ENCODE results near the gene MAB21L4. TPM values are rescaled to one million over a fixed set of nuclear protein-coding genes. Genes with fewer than 3 reads are reported as not detected.

MAB21L4 gene
- total RNA-seq, 4 donors from 2014 or later = not detected

DNA sequence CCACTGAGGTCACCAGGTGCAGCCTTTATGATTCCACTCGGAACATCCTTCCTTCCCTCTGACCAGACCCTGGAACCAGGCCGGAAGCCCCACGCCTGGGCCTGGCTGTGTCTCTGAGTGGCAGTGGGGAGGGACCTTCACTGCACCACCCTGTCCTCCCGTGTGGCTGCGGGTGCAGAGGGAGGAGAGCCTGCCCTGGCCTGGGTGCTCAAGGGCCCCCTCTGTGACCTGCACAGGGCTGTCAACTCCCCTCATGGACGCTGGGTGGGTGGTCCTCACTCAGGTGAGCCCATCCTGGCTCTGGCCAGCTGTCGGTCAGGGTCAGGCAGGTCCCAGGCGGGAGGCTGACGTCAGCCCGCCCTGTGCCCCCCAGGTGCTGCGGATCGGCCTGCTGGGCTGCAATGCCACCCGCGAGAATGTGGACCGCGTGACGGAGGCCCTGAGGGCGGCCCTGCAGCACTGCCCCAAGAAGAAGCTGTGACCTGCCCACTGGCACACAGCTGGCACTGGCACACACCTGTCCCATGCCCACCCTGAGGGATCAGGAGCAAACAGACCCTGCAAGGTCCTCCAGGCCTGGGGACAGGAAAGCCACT, 17.5 kb downstream of the MAB21L4 start:
- no peaks in the 10 kb centered on the region for H3K27me3 ChIP-seq
- no peak overlapping the region for H3K4me3 ChIP-seq
- no peaks in the 10 kb centered on the region for H3K4me1 ChIP-seq
- H3K27ac ChIP-seq = no peak overlapping the region
- intact Hi-C loops (cut with DNase I; ENCODE audit: low total_unique reads) = no loop called here
- no peaks in the 10 kb centered on the region for H3K9me3 ChIP-seq
- in situ Hi-C loops (cut with MboI; ENCODE audit: low sequenced_read_pairs in 4 of 4) = no loop called here
- no peaks in the 10 kb centered on the region for H3K36me3 ChIP-seq
- ATAC-seq = no peak
- DNase-seq = peak in 1 of 2 donors; percentile 7
- TF ChIP-seq, protein P1, sequence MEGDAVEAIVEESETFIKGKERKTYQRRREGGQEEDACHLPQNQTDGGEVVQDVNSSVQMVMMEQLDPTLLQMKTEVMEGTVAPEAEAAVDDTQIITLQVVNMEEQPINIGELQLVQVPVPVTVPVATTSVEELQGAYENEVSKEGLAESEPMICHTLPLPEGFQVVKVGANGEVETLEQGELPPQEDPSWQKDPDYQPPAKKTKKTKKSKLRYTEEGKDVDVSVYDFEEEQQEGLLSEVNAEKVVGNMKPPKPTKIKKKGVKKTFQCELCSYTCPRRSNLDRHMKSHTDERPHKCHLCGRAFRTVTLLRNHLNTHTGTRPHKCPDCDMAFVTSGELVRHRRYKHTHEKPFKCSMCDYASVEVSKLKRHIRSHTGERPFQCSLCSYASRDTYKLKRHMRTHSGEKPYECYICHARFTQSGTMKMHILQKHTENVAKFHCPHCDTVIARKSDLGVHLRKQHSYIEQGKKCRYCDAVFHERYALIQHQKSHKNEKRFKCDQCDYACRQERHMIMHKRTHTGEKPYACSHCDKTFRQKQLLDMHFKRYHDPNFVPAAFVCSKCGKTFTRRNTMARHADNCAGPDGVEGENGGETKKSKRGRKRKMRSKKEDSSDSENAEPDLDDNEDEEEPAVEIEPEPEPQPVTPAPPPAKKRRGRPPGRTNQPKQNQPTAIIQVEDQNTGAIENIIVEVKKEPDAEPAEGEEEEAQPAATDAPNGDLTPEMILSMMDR (IDR thresholded peaks at IDR 0.05 in 4 of 5, conservative IDR thresholded peaks at IDR 0.05 in 1 of 5) = no peak
- TF ChIP-seq POLR2A (IDR thresholded peaks at IDR 0.05) = no peak

DNA sequence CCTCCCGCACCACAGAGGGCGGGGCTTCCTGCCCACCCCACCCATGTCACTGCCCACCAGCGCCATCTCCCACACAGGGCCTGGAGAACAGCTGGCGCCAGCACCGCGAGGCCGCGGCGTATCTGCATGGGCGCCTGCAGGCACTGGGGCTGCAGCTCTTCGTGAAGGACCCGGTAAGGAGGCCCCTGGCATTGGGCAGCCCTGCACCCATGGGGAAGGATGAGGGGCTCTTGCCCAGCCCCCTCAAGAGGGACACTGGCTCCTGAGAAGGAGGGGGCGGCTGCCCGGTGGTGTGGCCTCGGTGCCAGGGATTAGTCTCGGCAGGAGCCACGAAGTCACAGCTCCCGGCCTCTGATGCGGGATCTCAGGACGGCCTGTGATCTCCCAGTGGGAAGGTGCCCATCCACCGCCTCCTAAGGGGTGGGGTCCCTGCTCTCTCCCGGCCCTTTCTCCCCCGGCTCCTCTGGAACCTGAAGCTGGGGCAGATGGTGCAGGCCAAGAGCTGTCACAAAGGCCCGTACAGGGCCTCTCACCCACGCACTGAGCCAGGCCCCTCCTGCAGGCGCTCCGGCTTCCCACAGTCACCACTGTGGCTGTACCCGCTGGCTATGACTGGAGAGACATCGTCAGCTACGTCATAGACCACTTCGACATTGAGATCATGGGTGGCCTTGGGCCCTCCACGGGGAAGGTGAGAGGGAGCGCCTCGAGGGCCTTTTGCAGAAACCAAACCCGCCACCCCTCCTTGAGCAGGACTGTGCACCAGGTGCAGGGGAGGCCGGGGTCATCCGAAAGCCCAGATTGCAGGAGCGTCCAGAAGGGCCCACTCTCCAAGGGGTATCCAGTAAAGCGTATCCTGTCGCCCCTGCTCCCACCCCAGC, 18.3 kb downstream of the MAB21L4 start:
- intact Hi-C loops (cut with DNase I; ENCODE audit: low total_unique reads) (no loop called here), in situ Hi-C loops (cut with MboI; ENCODE audit: low sequenced_read_pairs in 4 of 4) (no loop called here)
- Histone ChIP-seq H3K36me3 (no peaks in the 10 kb centered on the region), H3K27ac (no peak overlapping the region), H3K9me3 (no peaks in the 10 kb centered on the region), H3K4me3 (no peak overlapping the region), H3K27me3 (no peaks in the 10 kb centered on the region), H3K4me1 (no peaks in the 10 kb centered on the region)
- TF ChIP-seq POLR2A (IDR thresholded peaks at IDR 0.05) = no peak
- TF ChIP-seq, protein P1 (IDR thresholded peaks at IDR 0.05 in 4 of 5, conservative IDR thresholded peaks at IDR 0.05 in 1 of 5) = no peak
- peak in 1 of 2 donors; percentile 6 for DNase-seq
- no peak for ATAC-seq

DNA sequence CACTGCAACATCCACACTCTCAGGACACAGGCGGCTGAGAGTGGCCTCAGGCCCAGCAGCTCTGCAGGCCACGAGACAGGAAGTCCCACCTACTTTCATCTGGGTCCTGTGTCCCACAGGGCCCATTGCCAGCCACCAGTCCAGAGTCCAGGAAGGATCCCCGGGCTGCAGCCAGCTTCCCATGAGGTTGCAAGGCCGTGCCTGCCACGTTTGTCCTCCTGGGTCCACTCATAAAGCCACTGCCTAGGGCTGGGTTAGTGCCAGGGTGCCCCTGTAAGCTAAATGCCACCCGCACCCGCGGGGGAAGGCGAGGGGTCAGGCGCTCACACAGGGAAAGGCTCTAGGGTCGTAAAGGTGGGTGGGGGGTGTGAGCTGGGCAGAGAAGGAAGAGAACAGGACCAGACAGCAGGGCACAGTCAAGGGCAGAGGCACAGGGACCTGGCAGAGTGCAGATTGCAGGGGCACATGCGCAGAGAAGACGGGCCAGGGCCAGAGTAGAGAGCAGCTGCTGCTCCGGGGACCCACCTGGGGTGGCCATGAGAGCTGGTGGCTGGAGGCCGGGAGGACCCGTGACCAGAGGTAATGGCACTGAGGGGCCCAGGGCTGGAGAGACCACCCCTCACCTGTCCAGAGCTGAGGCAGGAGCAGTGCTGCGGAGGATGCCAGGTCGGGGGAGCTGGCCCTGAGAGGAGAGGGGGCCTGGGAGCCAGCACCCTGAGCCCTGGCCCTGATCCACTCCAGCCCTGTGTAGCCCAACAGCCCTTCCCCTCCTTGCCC, 19.3 kb downstream of the MAB21L4 start:
- no peak for ATAC-seq
- peak in 1 of 2 donors; percentile 11 for DNase-seq
- Histone ChIP-seq H3K4me1 (no peaks in the 10 kb centered on the region), H3K4me3 (no peak overlapping the region), H3K27ac (no peak overlapping the region), H3K36me3 (no peaks in the 10 kb centered on the region), H3K9me3 (no peaks in the 10 kb centered on the region), H3K27me3 (no peaks in the 10 kb centered on the region)
- in situ Hi-C loops (cut with MboI; ENCODE audit: low sequenced_read_pairs in 4 of 4) (no loop called here), intact Hi-C loops (cut with DNase I; ENCODE audit: low total_unique reads) (no loop called here)
- no peak for TF ChIP-seq POLR2A (IDR thresholded peaks at IDR 0.05)

DNA sequence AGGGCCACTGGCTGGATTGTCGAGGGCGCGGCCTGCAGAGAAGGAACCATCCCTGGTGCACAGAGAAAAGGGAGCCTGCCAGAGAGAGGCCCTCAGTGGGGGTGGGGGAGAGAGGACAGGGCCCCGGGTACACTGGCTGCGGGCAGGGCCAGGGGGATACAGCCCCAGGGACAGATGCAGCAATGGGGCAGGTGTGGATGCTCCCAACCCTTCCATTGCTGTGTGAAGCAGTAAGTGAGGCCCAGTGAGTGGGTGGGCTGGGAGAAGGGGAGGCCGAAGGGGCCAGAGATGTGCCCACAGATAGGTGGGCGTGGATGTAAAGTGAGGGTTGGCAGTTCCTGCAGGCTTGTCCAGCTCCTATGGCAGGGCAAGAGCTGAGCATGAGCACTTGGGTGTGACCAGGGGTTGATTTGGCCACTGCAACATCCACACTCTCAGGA, 19.9 kb downstream of the MAB21L4 start:
- Histone ChIP-seq H3K9me3 (no peaks in the 10 kb centered on the region), H3K36me3 (no peaks in the 10 kb centered on the region), H3K4me3 (no peak overlapping the region), H3K27me3 (no peaks in the 10 kb centered on the region), H3K4me1 (no peaks in the 10 kb centered on the region), H3K27ac (no peak overlapping the region)
- ATAC-seq (no peak), DNase-seq (no peak)
- in situ Hi-C loops (cut with MboI; ENCODE audit: low sequenced_read_pairs in 4 of 4) = no loop called here
- TF ChIP-seq, protein P1 (IDR thresholded peaks at IDR 0.05 in 4 of 5, conservative IDR thresholded peaks at IDR 0.05 in 1 of 5) = no peak
- TF ChIP-seq POLR2A (IDR thresholded peaks at IDR 0.05) = no peak
- intact Hi-C loops (cut with DNase I; ENCODE audit: low total_unique reads) = no loop called here

All from gastrocnemius medialis (tissue), 4 donors.